ENCODE data around the gene CHTF18.

GRCh38 chr16:804193-805048 lies 16.0 kb downstream of the CHTF18 start:
- TF ChIP-seq, protein P1, sequence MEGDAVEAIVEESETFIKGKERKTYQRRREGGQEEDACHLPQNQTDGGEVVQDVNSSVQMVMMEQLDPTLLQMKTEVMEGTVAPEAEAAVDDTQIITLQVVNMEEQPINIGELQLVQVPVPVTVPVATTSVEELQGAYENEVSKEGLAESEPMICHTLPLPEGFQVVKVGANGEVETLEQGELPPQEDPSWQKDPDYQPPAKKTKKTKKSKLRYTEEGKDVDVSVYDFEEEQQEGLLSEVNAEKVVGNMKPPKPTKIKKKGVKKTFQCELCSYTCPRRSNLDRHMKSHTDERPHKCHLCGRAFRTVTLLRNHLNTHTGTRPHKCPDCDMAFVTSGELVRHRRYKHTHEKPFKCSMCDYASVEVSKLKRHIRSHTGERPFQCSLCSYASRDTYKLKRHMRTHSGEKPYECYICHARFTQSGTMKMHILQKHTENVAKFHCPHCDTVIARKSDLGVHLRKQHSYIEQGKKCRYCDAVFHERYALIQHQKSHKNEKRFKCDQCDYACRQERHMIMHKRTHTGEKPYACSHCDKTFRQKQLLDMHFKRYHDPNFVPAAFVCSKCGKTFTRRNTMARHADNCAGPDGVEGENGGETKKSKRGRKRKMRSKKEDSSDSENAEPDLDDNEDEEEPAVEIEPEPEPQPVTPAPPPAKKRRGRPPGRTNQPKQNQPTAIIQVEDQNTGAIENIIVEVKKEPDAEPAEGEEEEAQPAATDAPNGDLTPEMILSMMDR (IDR thresholded peaks at IDR 0.05): no peak
- TF ChIP-seq POLR2A (IDR thresholded peaks at IDR 0.05): no peak

Measured in body of pancreas (tissue), 4 donors.